ENCODE results near the gene SORCS2. TPM values are rescaled to one million over a fixed set of nuclear protein-coding genes. Genes with fewer than 3 reads are reported as not detected.

Gene SORCS2
- total RNA-seq, 2 donors from 2014 or later: 1.0 to 4.4 TPM

DNA sequence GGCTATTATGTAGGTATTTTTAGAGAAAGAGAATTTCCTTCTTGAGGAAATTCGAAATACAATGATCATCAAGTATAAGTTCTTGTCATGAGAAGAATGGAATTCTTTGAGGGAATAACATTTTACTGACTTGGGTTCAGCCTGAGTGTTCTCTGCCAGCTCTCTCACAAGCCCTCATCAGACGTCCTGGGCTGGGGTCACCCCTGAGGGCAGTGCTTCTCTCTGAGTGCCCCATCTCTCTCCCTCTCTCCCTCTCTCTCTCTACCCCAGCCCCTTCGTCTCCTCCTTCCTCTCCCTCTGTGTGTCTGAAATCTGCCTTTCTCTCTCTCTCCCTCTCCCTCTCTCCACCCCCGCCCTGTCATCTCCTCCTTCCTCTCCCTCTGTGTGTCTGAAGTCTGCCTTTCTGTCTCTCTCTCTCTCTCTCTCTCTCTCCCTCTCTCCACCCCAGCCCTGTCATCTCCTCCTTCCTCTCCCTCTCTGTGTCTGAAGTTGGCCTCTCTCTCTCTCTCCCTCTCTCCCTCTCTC lies 484.1 kb downstream of the SORCS2 start:
- Histone ChIP-seq H3K9me3 (no peaks in the 10 kb centered on the region), H3K27ac (no peak overlapping the region), H3K4me1 (replicated peaks) (no peaks in the 10 kb centered on the region), H3K4me3 (no peak overlapping the region), H3K27me3 (replicated peaks; ENCODE audit: insufficient read depth) (no peaks in the 10 kb centered on the region), H3K36me3 (no peaks in the 10 kb centered on the region)
- TF ChIP-seq POLR2A (IDR thresholded peaks at IDR 0.05) (no peak), CTCF (IDR thresholded peaks at IDR 0.05) (no peak), POLR2AphosphoS5 (IDR thresholded peaks at IDR 0.05) (no peak)
- DNase-seq (ENCODE audit: low spot score): no peak
- intact Hi-C loops (cut with DNase I): no loop called here
- 46% methylated on average over 4 of the region's 4 CpGs for WGBS

DNA sequence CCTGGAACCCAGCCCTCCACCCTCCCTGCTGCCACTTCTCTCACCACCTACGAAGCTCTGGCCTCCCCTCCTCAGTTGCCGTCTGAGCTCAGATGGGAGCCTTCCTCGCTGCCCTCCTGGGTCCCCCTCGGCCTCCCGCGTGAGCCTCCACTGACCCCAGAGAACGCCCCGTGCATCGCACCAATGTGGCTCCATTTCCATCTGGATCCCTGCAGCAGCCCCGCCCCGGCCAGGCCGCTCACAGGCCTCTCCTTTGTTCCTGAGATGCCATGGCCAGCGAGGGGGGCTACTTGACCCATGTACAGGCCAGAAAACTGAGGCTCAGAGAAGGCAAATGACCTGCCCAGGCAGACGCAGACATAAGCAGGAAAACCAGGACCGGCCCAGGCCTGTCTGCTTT lies 484.7 kb downstream of the SORCS2 start:
- no peaks in the 10 kb centered on the region for H3K36me3 ChIP-seq
- H3K27ac ChIP-seq: no peak overlapping the region
- WGBS: 77% methylated on average over 15 of the region's 15 CpGs
- H3K9me3 ChIP-seq: no peaks in the 10 kb centered on the region
- DNase-seq (ENCODE audit: low spot score): no peak
- H3K4me1 ChIP-seq (replicated peaks): no peaks in the 10 kb centered on the region
- TF ChIP-seq CTCF (IDR thresholded peaks at IDR 0.05) (no peak), POLR2AphosphoS5 (IDR thresholded peaks at IDR 0.05) (no peak), POLR2A (IDR thresholded peaks at IDR 0.05) (no peak)
- H3K4me3 ChIP-seq: no peak overlapping the region
- intact Hi-C loops (cut with DNase I): no loop called here
- H3K27me3 ChIP-seq (replicated peaks; ENCODE audit: insufficient read depth): no peaks in the 10 kb centered on the region

- H3K4me1 ChIP-seq (replicated peaks): no peaks in the 10 kb centered on the region
- no peak for DNase-seq (ENCODE audit: low spot score)
- H3K9me3 ChIP-seq: no peaks in the 10 kb centered on the region
- TF ChIP-seq POLR2A (IDR thresholded peaks at IDR 0.05) (no peak), CTCF (IDR thresholded peaks at IDR 0.05) (no peak), POLR2AphosphoS5 (IDR thresholded peaks at IDR 0.05) (no peak)
- no peaks in the 10 kb centered on the region for H3K36me3 ChIP-seq
- intact Hi-C loops (cut with DNase I): no loop called here
- H3K27me3 ChIP-seq (replicated peaks; ENCODE audit: insufficient read depth): no peaks in the 10 kb centered on the region
- WGBS: 48% methylated on average over 11 of the region's 11 CpGs
- H3K4me3 ChIP-seq: no peak overlapping the region
- no peak overlapping the region for H3K27ac ChIP-seq
Observed at GRCh38 chr4:7677799-7678301, 485.5 kb downstream of the SORCS2 start.

DNA sequence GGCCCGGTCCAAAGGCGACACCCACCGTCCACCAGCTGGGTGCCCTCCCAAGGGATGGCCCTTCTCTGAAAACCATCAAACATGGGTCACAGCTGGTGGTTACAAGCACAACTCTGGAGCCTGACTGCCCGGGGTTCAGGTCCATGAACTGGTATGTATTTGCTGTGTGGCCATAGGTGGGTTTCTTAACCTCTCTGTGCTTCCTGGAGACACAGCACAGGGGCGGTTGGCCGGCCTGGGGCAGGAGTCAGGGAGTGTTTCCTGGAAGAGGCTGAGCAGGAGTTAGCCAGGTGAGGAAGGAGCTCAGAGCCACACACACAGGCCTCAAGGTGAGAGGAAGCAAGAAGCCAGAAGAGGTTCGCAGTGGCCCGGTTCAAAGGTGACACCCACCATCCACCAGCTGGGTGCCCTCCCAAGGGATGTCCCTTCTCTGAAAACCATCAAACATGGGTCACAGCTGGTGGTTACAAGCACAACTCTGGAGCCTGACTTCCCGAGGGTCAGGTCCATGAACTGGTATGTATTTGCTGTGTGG lies 486.0 kb downstream of the SORCS2 start:
- H3K9me3 ChIP-seq: no peaks in the 10 kb centered on the region
- H3K36me3 ChIP-seq: no peaks in the 10 kb centered on the region
- H3K27ac ChIP-seq: no peak overlapping the region
- no peak for DNase-seq (ENCODE audit: low spot score)
- WGBS: 84% methylated on average over 9 of the region's 9 CpGs
- no peaks in the 10 kb centered on the region for H3K27me3 ChIP-seq (replicated peaks; ENCODE audit: insufficient read depth)
- no peaks in the 10 kb centered on the region for H3K4me1 ChIP-seq (replicated peaks)
- no peak overlapping the region for H3K4me3 ChIP-seq
- intact Hi-C loops (cut with DNase I): no loop called here
- TF ChIP-seq CTCF (IDR thresholded peaks at IDR 0.05) (no peak), POLR2AphosphoS5 (IDR thresholded peaks at IDR 0.05) (no peak), POLR2A (IDR thresholded peaks at IDR 0.05) (no peak)

DNA sequence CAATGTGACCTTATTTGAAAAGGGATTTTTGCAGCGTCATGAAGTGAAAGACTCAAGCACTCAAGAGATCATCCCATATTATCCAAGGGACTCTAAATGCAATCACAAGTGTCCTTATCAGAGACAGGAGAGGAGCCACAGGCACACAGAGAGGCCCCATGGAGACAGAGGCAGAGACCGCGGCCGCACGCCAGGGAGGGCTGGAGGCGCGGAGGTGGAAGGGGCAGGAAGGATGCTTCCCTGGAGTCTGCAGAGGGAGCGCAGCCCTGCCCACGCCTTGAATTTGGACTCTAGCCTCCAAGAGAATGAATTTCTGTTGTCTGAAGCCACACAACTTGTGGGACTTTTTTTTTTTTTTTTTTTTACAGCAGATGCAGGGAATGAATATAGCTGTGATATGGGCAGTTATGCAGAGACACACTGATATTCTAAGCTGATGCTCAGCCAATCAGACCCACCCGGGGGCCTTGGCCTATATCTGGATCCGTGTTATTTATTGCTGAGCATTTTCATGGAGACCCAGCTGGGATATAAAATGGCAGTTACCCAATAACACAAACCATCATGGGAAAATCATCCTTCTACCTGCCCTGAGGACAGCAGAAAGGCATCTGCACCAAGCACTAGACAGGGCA lies 487.2 kb downstream of the SORCS2 start:
- H3K9me3 ChIP-seq: no peaks in the 10 kb centered on the region
- H3K36me3 ChIP-seq: no peaks in the 10 kb centered on the region
- no peaks in the 10 kb centered on the region for H3K27me3 ChIP-seq (replicated peaks; ENCODE audit: insufficient read depth)
- no peak for DNase-seq (ENCODE audit: low spot score)
- intact Hi-C loops (cut with DNase I): no loop called here
- WGBS: 83% methylated on average over 11 of the region's 11 CpGs
- H3K27ac ChIP-seq: no peak overlapping the region
- no peak overlapping the region for H3K4me3 ChIP-seq
- no peak for TF ChIP-seq CTCF (IDR thresholded peaks at IDR 0.05)
- no peaks in the 10 kb centered on the region for H3K4me1 ChIP-seq (replicated peaks)

Measured in prostate gland (tissue), 2 donors.